IPS-18c (cell line): ENCODE data around the gene CENPT.

ENCODE experiments used
- H3K4me3 ChIP-seq: 2 replicates; pipeline ENCODE4 v1.7.0; 2013; ENCODE audit warnings: low read depth, mild to moderate bottlenecking, low read length, moderate library complexity; ENCODE audit not compliant: insufficient read depth
- H3K9me3 ChIP-seq: one replicate; pipeline ENCODE4 v1.6.1; 2013; ENCODE audit warnings: mild to moderate bottlenecking, low read length, moderate library complexity; ENCODE audit not compliant: control insufficient read depth, insufficient read depth

Gene CENPT

GRCh38 chr16:67860589-67861398 lies 13.3 kb upstream of the CENPT start:
- no peak overlapping the region for H3K4me3 ChIP-seq
- no peaks in the 10 kb centered on the region for H3K9me3 ChIP-seq

GRCh38 chr16:67858500-67858899 lies 11.0 kb upstream of the CENPT start:
- Histone ChIP-seq H3K4me3 (no peak overlapping the region), H3K9me3 (no peaks in the 10 kb centered on the region)

- Histone ChIP-seq H3K9me3 (no peaks in the 10 kb centered on the region), H3K4me3 (no peak overlapping the region; the same call in 1 of the 2 replicates)
Observed at GRCh38 chr16:67857547-67858233, 10.2 kb upstream of the CENPT start.

GRCh38 chr16:67856927-67857546 lies 9.5 kb upstream of the CENPT start:
- no peak overlapping the region; the same call in 1 of the 2 replicates for H3K4me3 ChIP-seq
- H3K9me3 ChIP-seq = no peaks in the 10 kb centered on the region

GRCh38 chr16:67855789-67856188 lies 8.3 kb upstream of the CENPT start:
- no peaks in the 10 kb centered on the region for H3K9me3 ChIP-seq
- no peak overlapping the region for H3K4me3 ChIP-seq

- H3K4me3 ChIP-seq = no peak overlapping the region
- H3K9me3 ChIP-seq = no peaks in the 10 kb centered on the region
Observed at GRCh38 chr16:67853670-67854069, 6.2 kb upstream of the CENPT start.

GRCh38 chr16:67848118-67848517 lies 625 bp upstream of the CENPT start:
- peak overlapping the region; percentile 96; the same call in 1 of the 2 replicates for H3K4me3 ChIP-seq
- H3K9me3 ChIP-seq = no peaks in the 10 kb centered on the region

GRCh38 chr16:67846320-67847063 lies 1.0 kb downstream of the CENPT start, which contains the start of gene NUTF2:
Gene NUTF2, plus strand, starts transcription at chr16:67846933. Its CDS starts 18,198 bp downstream, at chr16:67865131.
- H3K9me3 ChIP-seq = no peaks in the 10 kb centered on the region
- peak within 1 kb of the TSS; percentile 96 for H3K4me3 ChIP-seq

- no peaks in the 10 kb centered on the region for H3K9me3 ChIP-seq
- H3K4me3 ChIP-seq = peak overlapping the region; percentile 96
Observed at GRCh38 chr16:67846063-67846319, 1.5 kb downstream of the CENPT start.

- H3K9me3 ChIP-seq = no peaks in the 10 kb centered on the region
- H3K4me3 ChIP-seq = peak overlapping the region; percentile 96
Observed at GRCh38 chr16:67845291-67846062, 2.0 kb downstream of the CENPT start.

- Histone ChIP-seq H3K9me3 (no peaks in the 10 kb centered on the region), H3K4me3 (peak overlapping the region; percentile 15; the same call in 1 of the 2 replicates)
Observed at GRCh38 chr16:67844497-67844896, 3.0 kb downstream of the CENPT start.

GRCh38 chr16:67843343-67843765 lies 4.1 kb downstream of the CENPT start:
- Histone ChIP-seq H3K9me3 (no peaks in the 10 kb centered on the region), H3K4me3 (peak overlapping the region; percentile 85)

- Histone ChIP-seq H3K9me3 (no peaks in the 10 kb centered on the region), H3K4me3 (peak overlapping the region; percentile 85)
Observed at GRCh38 chr16:67842509-67843342, 4.8 kb downstream of the CENPT start.

- no peaks in the 10 kb centered on the region for H3K9me3 ChIP-seq
- H3K4me3 ChIP-seq = peak within 1 kb of the TSS; percentile 85
Observed at GRCh38 chr16:67841816-67842508, 5.5 kb downstream of the CENPT start, which contains the start of gene THAP11. Gene THAP11, plus strand, starts transcription at chr16:67842320. Its CDS starts 235 bp downstream, at chr16:67842555.

- no peak overlapping the region; the same call in 1 of the 2 replicates for H3K4me3 ChIP-seq
- H3K9me3 ChIP-seq = no peaks in the 10 kb centered on the region
Observed at GRCh38 chr16:67841198-67841815, 6.2 kb downstream of the CENPT start.
